Neuronal stem cell (in vitro differentiated cells): ENCODE results near the gene CCR7. TPM values are rescaled to one million over a fixed set of nuclear protein-coding genes. Genes with fewer than 3 reads are reported as not detected.
A peak's percentile ranks its signal among the peaks of the same experiment; 100 is the strongest.

ENCODE experiments used
- DNase-seq: peaks from one replicate; pipeline ENCODE4 v3.0.0-alpha.2; 2013; ENCODE audit warnings: low spot score
- H2AFZ ChIP-seq: one replicate; pipeline ENCODE4 v1.6.1; 2013; ENCODE audit warnings: mild to moderate bottlenecking, low read length, inconsistent platforms
- H2AK5ac ChIP-seq: 2 replicates; pipeline ENCODE4 v1.6.1; 2013; ENCODE audit warnings: low read depth, mild to moderate bottlenecking, inconsistent platforms, low read length, moderate library complexity, mixed read lengths
- H2BK120ac ChIP-seq: 2 replicates; pipeline ENCODE4 v1.6.1; 2013; ENCODE audit warnings: low read depth, mild to moderate bottlenecking, inconsistent platforms, low read length, moderate library complexity, mixed read lengths
- H2BK12ac ChIP-seq: one replicate; pipeline ENCODE4 v1.6.1; 2013; ENCODE audit warnings: low read length, inconsistent platforms
- H2BK15ac ChIP-seq: 2 replicates; pipeline ENCODE4 v1.6.1; 2013; ENCODE audit warnings: mild to moderate bottlenecking, low read length, inconsistent platforms, mixed read lengths
- H2BK5ac ChIP-seq: one replicate; pipeline ENCODE4 v1.6.1; 2013; ENCODE audit warnings: inconsistent platforms, mild to moderate bottlenecking, low read length, moderate library complexity
- H3K14ac ChIP-seq: one replicate; pipeline ENCODE4 v1.6.1; 2013; ENCODE audit warnings: low read length, inconsistent platforms
- H3K18ac ChIP-seq: 2 replicates; pipeline ENCODE4 v1.6.1; 2013; ENCODE audit warnings: low read length, inconsistent platforms
- H3K23ac ChIP-seq: 2 replicates; pipeline ENCODE4 v1.6.1; 2013; ENCODE audit warnings: low read depth, mild to moderate bottlenecking, mixed read lengths, low read length, inconsistent platforms; ENCODE audit not compliant: poor library complexity
- H3K27ac ChIP-seq: replicated peaks from 3 replicates; pipeline ENCODE4 v1.5.1; 2013; ENCODE audit warnings: low read length, inconsistent platforms
- H3K27me3 ChIP-seq, 3 experiments: 2 replicates each; pipeline ENCODE4 v1.6.1; 2013; ENCODE audit warnings: low read length in 3 of 3, mild to moderate bottlenecking in 2 of 3, inconsistent platforms in 1 of 3, low read depth in 1 of 3, mixed read lengths in 1 of 3, moderate library complexity in 1 of 3; ENCODE audit not compliant: control insufficient read depth in 3 of 3, insufficient read depth in 3 of 3
- H3K36me3 ChIP-seq, 2 donors: replicated peaks in 1 of 2; 2 replicates each; pipeline ENCODE4 v1.6.1; 2013; ENCODE audit warnings: low read length in 2 of 2; ENCODE audit not compliant: control insufficient read depth in 2 of 2, insufficient read depth in 2 of 2
- H3K4ac ChIP-seq: 2 replicates; pipeline ENCODE4 v1.6.1; 2013; ENCODE audit warnings: inconsistent platforms, mild to moderate bottlenecking, low read length, moderate library complexity
- H3K4me1 ChIP-seq, 2 donors: 1 replicate in 1 of 2; 2 replicates in 1 of 2; pipeline ENCODE4 v1.6.1; 2013; ENCODE audit warnings: low read length in 2 of 2, low read depth in 1 of 2; ENCODE audit not compliant: control insufficient read depth in 2 of 2, insufficient read depth in 1 of 2
- H3K4me2 ChIP-seq: one replicate; pipeline ENCODE4 v1.6.1; 2013; ENCODE audit warnings: mild to moderate bottlenecking, low read length, inconsistent platforms; ENCODE audit not compliant: insufficient read depth, poor library complexity, severe bottlenecking
- H3K4me3 ChIP-seq, 2 donors: 2 replicates each; pipeline ENCODE4 v1.5.1; 2013; ENCODE audit warnings: low read length in 2 of 2, mild to moderate bottlenecking in 2 of 2, inconsistent platforms in 1 of 2, moderate library complexity in 1 of 2
- H3K79me1 ChIP-seq: one replicate; pipeline ENCODE4 v1.6.1; 2013; ENCODE audit warnings: low read depth, mild to moderate bottlenecking, inconsistent platforms, low read length, moderate library complexity
- H3K9ac ChIP-seq: one replicate; pipeline ENCODE4 v1.6.1; 2013; ENCODE audit warnings: mild to moderate bottlenecking, low read depth, low read length, inconsistent platforms; ENCODE audit not compliant: poor library complexity
- H3K9me3 ChIP-seq, 2 donors: replicated peaks in 1 of 2; 2 replicates each; pipeline versions ENCODE3 to v1.6.1; 2013; ENCODE audit warnings: low read length in 2 of 2, mild to moderate bottlenecking in 2 of 2, inconsistent platforms in 1 of 2, low read depth in 1 of 2, mixed read lengths in 1 of 2, moderate library complexity in 1 of 2; ENCODE audit not compliant: control insufficient read depth in 2 of 2, insufficient read depth in 1 of 2
- H4K8ac ChIP-seq: one replicate; pipeline ENCODE4 v1.6.1; 2013; ENCODE audit warnings: low read depth, mild to moderate bottlenecking, inconsistent platforms, low read length, moderate library complexity
- H4K91ac ChIP-seq: one replicate; pipeline ENCODE4 v1.6.1; 2013; ENCODE audit warnings: low read length, low read depth, mild to moderate bottlenecking, inconsistent platforms; ENCODE audit not compliant: poor library complexity
- WGBS, 2 donors: extraction: QIAGEN DNeasy Blood & Tissue Kit; methylation state at CpG; one replicate each; pipeline ENCODE4 v1.1.7; 2013; ENCODE audit warnings: missing lambda C conversion rate in 2 of 2, mixed read lengths in 1 of 2; ENCODE audit not compliant: insufficient read length in 2 of 2, insufficient replicate concordance in 1 of 2; ENCODE audit errors: extremely low coverage in 2 of 2; 5-methylcytosine and 5-hydroxymethylcytosine counted together
- polyA plus RNA-seq, 2 experiments: library from polyadenylated mRNA; stranded (reverse); fragments of 200-250 nt; gene quantifications; one replicate each; pipeline ENCODE4 v1.2.3, GENCODE V29; 2013

Gene CCR7, protein sequence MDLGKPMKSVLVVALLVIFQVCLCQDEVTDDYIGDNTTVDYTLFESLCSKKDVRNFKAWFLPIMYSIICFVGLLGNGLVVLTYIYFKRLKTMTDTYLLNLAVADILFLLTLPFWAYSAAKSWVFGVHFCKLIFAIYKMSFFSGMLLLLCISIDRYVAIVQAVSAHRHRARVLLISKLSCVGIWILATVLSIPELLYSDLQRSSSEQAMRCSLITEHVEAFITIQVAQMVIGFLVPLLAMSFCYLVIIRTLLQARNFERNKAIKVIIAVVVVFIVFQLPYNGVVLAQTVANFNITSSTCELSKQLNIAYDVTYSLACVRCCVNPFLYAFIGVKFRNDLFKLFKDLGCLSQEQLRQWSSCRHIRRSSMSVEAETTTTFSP
- polyA plus RNA-seq (2013, experiment 1 of 2) = 0.10 TPM
- polyA plus RNA-seq (2013, experiment 2 of 2) = 0.06 TPM

GRCh38 chr17:40564883-40565768, at the start of gene CCR7:
TSS of gene CCR7 (minus strand) at chr17:40565472. CDS start at chr17:40565409, 63 bp downstream.
- no peak within 1 kb of the TSS for H2AK5ac ChIP-seq

DNA sequence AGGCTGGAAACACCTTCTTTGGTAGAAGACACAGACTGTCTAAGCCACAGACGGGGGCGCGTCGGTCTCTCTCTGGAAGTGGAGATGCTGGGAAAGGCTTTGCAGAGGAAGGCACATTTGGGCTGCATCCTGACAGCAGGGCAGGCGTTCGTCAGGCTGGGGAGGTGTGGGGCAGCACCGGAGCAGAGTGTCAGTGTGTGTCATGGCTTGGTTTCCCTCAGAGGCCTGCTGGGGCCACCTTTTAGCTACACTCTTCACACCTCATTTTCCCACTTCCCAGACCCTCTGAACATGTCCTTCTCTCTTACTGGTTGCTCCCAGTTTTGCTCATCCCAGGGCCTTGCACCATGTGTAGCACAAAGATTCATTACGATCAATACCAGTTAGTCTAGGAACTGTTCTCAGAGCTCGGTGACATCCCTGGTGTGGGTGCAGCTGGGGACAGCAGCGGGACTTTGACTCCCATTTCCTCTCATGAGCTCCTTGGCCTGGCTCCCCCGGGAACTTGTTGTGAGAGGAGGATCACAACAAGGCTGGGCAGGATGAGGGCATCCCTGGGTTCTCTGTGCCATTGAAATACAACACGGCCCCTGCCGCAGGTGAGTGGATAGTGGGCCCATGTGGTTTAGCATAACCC, 49.3 kb upstream of the CCR7 start:
- H2AFZ ChIP-seq = no peak overlapping the region
- H2AK5ac ChIP-seq = peak overlapping the region; percentile 15
- no peak overlapping the region for H4K91ac ChIP-seq
- no CpG with 5 or more reads among the region's 13 CpGs for WGBS, 2 donors
- H3K4ac ChIP-seq = no peak overlapping the region
- H2BK120ac ChIP-seq = no peak overlapping the region
- no peak overlapping the region for H2BK12ac ChIP-seq
- H3K79me1 ChIP-seq = no peaks in the 10 kb centered on the region
- no peaks in the 10 kb centered on the region for H3K36me3 ChIP-seq
- peak overlapping the region; percentile 21 for H3K18ac ChIP-seq
- H3K27me3 ChIP-seq = peaks cover 0 to 52% (median 2%) of the 10 kb centered on the region in 3 experiments
- no peaks in the 10 kb centered on the region for H3K9me3 ChIP-seq
- no peak overlapping the region for H2BK5ac ChIP-seq
- H3K9ac ChIP-seq = no peak overlapping the region
- no peak for DNase-seq
- no peak overlapping the region for H3K4me3 ChIP-seq
- H3K4me2 ChIP-seq = no peak overlapping the region
- no peak overlapping the region for H4K8ac ChIP-seq
- H3K23ac ChIP-seq = no peak overlapping the region
- no peak overlapping the region for H2BK15ac ChIP-seq
- H3K27ac ChIP-seq = no peak overlapping the region
- H3K4me1 ChIP-seq = peaks cover 0 to 2% of the 10 kb centered on the region in 2 donors
- H3K14ac ChIP-seq = no peak overlapping the region

More at GRCh38 chr17:40564883-40565768, at the start of gene CCR7:
- Histone ChIP-seq H3K27ac (no peak within 1 kb of the TSS), H2AFZ (peak within 1 kb of the TSS; percentile 29), H3K9me3 (peaks cover 6 to 8% of the 10 kb centered on the region in 2 donors), H2BK15ac (no peak within 1 kb of the TSS), H3K4me2 (no peak within 1 kb of the TSS), H3K18ac (no peak within 1 kb of the TSS), H3K14ac (no peak within 1 kb of the TSS), H2BK5ac (no peak within 1 kb of the TSS), H3K4ac (no peak within 1 kb of the TSS), H3K23ac (no peak within 1 kb of the TSS), H3K79me1 (no peaks in the 10 kb centered on the region), H3K9ac (no peak within 1 kb of the TSS), H2BK120ac (no peak within 1 kb of the TSS), H3K36me3 (no peaks in the 10 kb centered on the region), H2BK12ac (no peak within 1 kb of the TSS), H4K8ac (no peak within 1 kb of the TSS), H3K27me3 (no peaks in the 10 kb centered on the region), H3K4me1 (peaks cover under 1 to 7% of the 10 kb centered on the region in 2 donors), H4K91ac (no peak within 1 kb of the TSS), H3K4me3 (no peak within 1 kb of the TSS)
- DNase-seq = no peak
- no CpG with 5 or more reads among the region's 12 CpGs for WGBS, 2 donors

GRCh38 chr17:40613467-40614154, 48.3 kb upstream of the CCR7 start:
- H2BK12ac ChIP-seq = no peak overlapping the region
- no peak overlapping the region for H2AK5ac ChIP-seq
- H3K9ac ChIP-seq = no peak overlapping the region
- H2AFZ ChIP-seq = no peak overlapping the region
- no peaks in the 10 kb centered on the region for H3K36me3 ChIP-seq
- H3K23ac ChIP-seq = no peak overlapping the region
- peaks cover 0 to 55% (median 2%) of the 10 kb centered on the region in 3 experiments for H3K27me3 ChIP-seq
- no peak overlapping the region for H3K18ac ChIP-seq
- H4K8ac ChIP-seq = no peak overlapping the region
- DNase-seq = no peak
- H2BK5ac ChIP-seq = no peak overlapping the region
- no peak overlapping the region for H4K91ac ChIP-seq
- no peak overlapping the region for H3K27ac ChIP-seq
- no peak overlapping the region for H3K14ac ChIP-seq
- H3K4me3 ChIP-seq = peak overlapping the region in 1 of 2 donors; percentile 39
- H3K9me3 ChIP-seq = no peaks in the 10 kb centered on the region
- no peak overlapping the region for H2BK120ac ChIP-seq
- H3K4ac ChIP-seq = no peak overlapping the region
- no peaks in the 10 kb centered on the region for H3K79me1 ChIP-seq
- no peak overlapping the region for H3K4me2 ChIP-seq
- peaks cover 0 to 2% of the 10 kb centered on the region in 2 donors for H3K4me1 ChIP-seq
- no CpG with 5 or more reads among the region's 5 CpGs for WGBS, 2 donors
- no peak overlapping the region for H2BK15ac ChIP-seq
